Mesenchymal stem cell (in vitro differentiated cells and primary cell): Measurements from ENCODE around the gene TRAF2.

Source experiments
- DNase-seq: peaks from one replicate; pipeline ENCODE4 v3.0.0-alpha.2; 2013
- H2AFZ ChIP-seq: one replicate; pipeline ENCODE4 v1.6.1; 2013; ENCODE audit warnings: low read depth, mild to moderate bottlenecking, control low read depth, inconsistent platforms, low read length, moderate library complexity
- H2AK5ac ChIP-seq: 2 replicates; pipeline ENCODE4 v1.6.1; 2013; ENCODE audit warnings: low read length, moderate library complexity, mild to moderate bottlenecking, inconsistent platforms; ENCODE audit not compliant: severe bottlenecking
- H2BK120ac ChIP-seq: one replicate; pipeline ENCODE4 v1.6.1; 2013; ENCODE audit warnings: low read depth, mild to moderate bottlenecking, inconsistent platforms, low read length, moderate library complexity
- H2BK12ac ChIP-seq, 2 experiments: one replicate each; pipeline ENCODE4 v1.6.1; 2013; ENCODE audit warnings: inconsistent platforms in 2 of 2, low read length in 2 of 2, mild to moderate bottlenecking in 2 of 2, moderate library complexity in 2 of 2, control low read depth in 1 of 2
- H2BK15ac ChIP-seq: one replicate; pipeline ENCODE4 v1.6.1; 2013; ENCODE audit warnings: mild to moderate bottlenecking, low read depth, inconsistent platforms; ENCODE audit not compliant: poor library complexity, severe bottlenecking
- H2BK5ac ChIP-seq: 2 replicates; pipeline ENCODE4 v1.6.1; 2013; ENCODE audit warnings: low read depth, mild to moderate bottlenecking, low read length, control low read depth, inconsistent platforms; ENCODE audit not compliant: poor library complexity, severe bottlenecking
- H3K14ac ChIP-seq, 2 experiments: one replicate each; pipeline ENCODE4 v1.6.1; 2013; ENCODE audit warnings: inconsistent platforms in 2 of 2, low read length in 2 of 2, control low read depth in 1 of 2, mild to moderate bottlenecking in 1 of 2, moderate library complexity in 1 of 2
- H3K18ac ChIP-seq, 2 experiments: one replicate each; pipeline ENCODE4 v1.6.1; 2013; ENCODE audit warnings: inconsistent platforms in 2 of 2, low read length in 2 of 2, control low read depth in 1 of 2, low read depth in 1 of 2, mild to moderate bottlenecking in 1 of 2
- H3K23ac ChIP-seq, 2 experiments: one replicate each; pipeline ENCODE4 v1.6.1; 2013; ENCODE audit warnings: inconsistent platforms in 2 of 2, low read length in 2 of 2, mild to moderate bottlenecking in 2 of 2, moderate library complexity in 2 of 2, control low read depth in 1 of 2
- H3K27ac ChIP-seq: 2 replicates; pipeline ENCODE4 v1.5.1; 2013; ENCODE audit warnings: mild to moderate bottlenecking, moderate library complexity, low read length, control low read depth, inconsistent platforms; ENCODE audit not compliant: poor library complexity, severe bottlenecking
- H3K27me3 ChIP-seq, 2 experiments: 2 replicates each; pipeline versions ENCODE4 v1.6.1 to v1.7.0; 2013; ENCODE audit warnings: low read length in 2 of 2, mild to moderate bottlenecking in 2 of 2, moderate library complexity in 2 of 2, control low read depth in 1 of 2, inconsistent platforms in 1 of 2; ENCODE audit not compliant: control insufficient read depth in 1 of 2, insufficient read depth in 1 of 2
- H3K36me3 ChIP-seq, 2 experiments: 2 replicates each; pipeline versions ENCODE4 v1.6.1 to v1.7.0; 2013; ENCODE audit warnings: low read length in 2 of 2, control low read depth in 1 of 2, inconsistent platforms in 1 of 2, low read depth in 1 of 2, mild to moderate bottlenecking in 1 of 2; ENCODE audit not compliant: insufficient read depth in 2 of 2, control insufficient read depth in 1 of 2
- H3K4ac ChIP-seq, 2 experiments: one replicate each; pipeline ENCODE4 v1.6.1; 2013; ENCODE audit warnings: inconsistent platforms in 2 of 2, low read length in 2 of 2, mild to moderate bottlenecking in 2 of 2, moderate library complexity in 2 of 2, control low read depth in 1 of 2, low read depth in 1 of 2
- H3K4me1 ChIP-seq: 2 replicates; pipeline ENCODE4 v1.6.1; 2013; ENCODE audit warnings: low read depth, low read length, control low read depth; ENCODE audit not compliant: control insufficient read depth, insufficient read depth
- H3K4me2 ChIP-seq: 2 replicates; pipeline ENCODE4 v1.6.1; 2013; ENCODE audit warnings: low read length, mild to moderate bottlenecking, inconsistent platforms; ENCODE audit not compliant: poor library complexity, severe bottlenecking
- H3K4me3 ChIP-seq, 2 experiments: 2 replicates each; pipeline versions ENCODE4 v1.5.1 to v1.7.0; 2013; ENCODE audit warnings: low read length in 2 of 2, mild to moderate bottlenecking in 2 of 2, control low read depth in 1 of 2, low read depth in 1 of 2; ENCODE audit not compliant: insufficient read depth in 1 of 2
- H3K79me1 ChIP-seq: replicated peaks from 2 replicates; pipeline ENCODE4 v1.6.1; 2013; ENCODE audit warnings: mild to moderate bottlenecking, control low read depth, low read length, inconsistent platforms; ENCODE audit not compliant: poor library complexity, severe bottlenecking
- H3K9ac ChIP-seq: 2 replicates; pipeline ENCODE4 v1.7.0; 2013; ENCODE audit warnings: mild to moderate bottlenecking, low read length, moderate library complexity
- H3K9me3 ChIP-seq: 2 replicates; pipeline ENCODE4 v1.7.0; 2013; ENCODE audit warnings: mild to moderate bottlenecking, low read length; ENCODE audit not compliant: control insufficient read depth
- H4K8ac ChIP-seq: one replicate; pipeline ENCODE4 v1.6.1; 2013; ENCODE audit warnings: inconsistent platforms, mild to moderate bottlenecking, low read length, moderate library complexity
- H4K91ac ChIP-seq: one replicate; pipeline ENCODE4 v1.6.1; 2013; ENCODE audit warnings: mild to moderate bottlenecking, low read length, inconsistent platforms
- WGBS: methylation state at CpG from one replicate; pipeline ENCODE4 v1.1.7; 2013; ENCODE audit warnings: mixed read lengths; 5-methylcytosine and 5-hydroxymethylcytosine counted together

TRAF2 gene

GRCh38 chr9:136860529-136860928 is 25.8 kb upstream of the TRAF2 start:
- Histone ChIP-seq H3K4me1 (peaks cover 48% of the 10 kb centered on the region), H3K27ac (no peak overlapping the region), H4K91ac (no peak overlapping the region), H3K9me3 (no peaks in the 10 kb centered on the region), H3K79me1 (peaks cover 35% of the 10 kb centered on the region), H3K14ac (no peak overlapping the region), H4K8ac (no peak overlapping the region), H2AK5ac (no peak overlapping the region), H3K18ac (no peak overlapping the region), H3K36me3 (peaks cover 41 to 78% of the 10 kb centered on the region in 2 experiments), H3K27me3 (no peaks in the 10 kb centered on the region), H2BK15ac (no peak overlapping the region), H2BK5ac (no peak overlapping the region), H3K4me3 (no peak overlapping the region), H3K4ac (no peak overlapping the region), H2AFZ (no peak overlapping the region), H2BK120ac (no peak overlapping the region), H2BK12ac (no peak overlapping the region), H3K4me2 (no peak overlapping the region), H3K23ac (no peak overlapping the region), H3K9ac (no peak overlapping the region)
- 93% methylated on average over 9 of the region's 9 CpGs for WGBS
- no peak for DNase-seq

GRCh38 chr9:136860933-136861873 is 25.1 kb upstream of the TRAF2 start:
- no peak overlapping the region for H3K4me2 ChIP-seq
- no peaks in the 10 kb centered on the region for H3K9me3 ChIP-seq
- no peaks in the 10 kb centered on the region for H3K27me3 ChIP-seq
- H3K36me3 ChIP-seq: peaks cover 41 to 78% of the 10 kb centered on the region in 2 experiments
- H3K79me1 ChIP-seq: peaks cover 35% of the 10 kb centered on the region
- H3K27ac ChIP-seq: no peak overlapping the region
- peaks cover 42% of the 10 kb centered on the region for H3K4me1 ChIP-seq
- H3K23ac ChIP-seq: no peak overlapping the region
- no peak overlapping the region for H2BK15ac ChIP-seq
- no peak overlapping the region for H3K18ac ChIP-seq
- H3K9ac ChIP-seq: no peak overlapping the region
- WGBS: 98% methylated on average over 22 of the region's 22 CpGs
- no peak overlapping the region for H4K8ac ChIP-seq
- H2BK120ac ChIP-seq: no peak overlapping the region
- no peak overlapping the region for H2AK5ac ChIP-seq
- H2BK5ac ChIP-seq: no peak overlapping the region
- H2BK12ac ChIP-seq: no peak overlapping the region
- no peak for DNase-seq
- no peak overlapping the region for H2AFZ ChIP-seq
- H4K91ac ChIP-seq: peak overlapping the region; percentile 15
- H3K14ac ChIP-seq: no peak overlapping the region
- no peak overlapping the region for H3K4ac ChIP-seq
- H3K4me3 ChIP-seq: no peak overlapping the region

GRCh38 chr9:136861874-136862457 is 24.4 kb upstream of the TRAF2 start:
- Histone ChIP-seq H4K8ac (no peak overlapping the region), H3K4me3 (no peak overlapping the region), H4K91ac (no peak overlapping the region), H3K4ac (no peak overlapping the region), H3K9ac (no peak overlapping the region), H3K9me3 (no peaks in the 10 kb centered on the region), H3K23ac (no peak overlapping the region), H2BK12ac (no peak overlapping the region), H3K27me3 (no peaks in the 10 kb centered on the region), H3K4me1 (peaks cover 35% of the 10 kb centered on the region), H3K36me3 (peaks cover 41 to 73% of the 10 kb centered on the region in 2 experiments), H3K14ac (no peak overlapping the region), H3K4me2 (no peak overlapping the region), H3K27ac (no peak overlapping the region), H2AK5ac (no peak overlapping the region), H2BK120ac (no peak overlapping the region), H2AFZ (no peak overlapping the region), H3K18ac (no peak overlapping the region), H2BK5ac (no peak overlapping the region), H2BK15ac (no peak overlapping the region), H3K79me1 (peaks cover 33% of the 10 kb centered on the region)
- no peak for DNase-seq
- WGBS: 93% methylated on average over 26 of the region's 26 CpGs

GRCh38 chr9:136862849-136863622 is 23.3 kb upstream of the TRAF2 start:
- peak overlapping the region; percentile 12 for H4K8ac ChIP-seq
- peaks cover 28% of the 10 kb centered on the region for H3K4me1 ChIP-seq
- H2BK12ac ChIP-seq: no peak overlapping the region
- no peak overlapping the region for H3K4ac ChIP-seq
- no peaks in the 10 kb centered on the region for H3K9me3 ChIP-seq
- no peak overlapping the region for H3K18ac ChIP-seq
- no peak overlapping the region for H2AK5ac ChIP-seq
- no peak overlapping the region for H4K91ac ChIP-seq
- H2AFZ ChIP-seq: no peak overlapping the region
- 97% methylated on average over 31 of the region's 31 CpGs for WGBS
- no peaks in the 10 kb centered on the region for H3K27me3 ChIP-seq
- H3K4me2 ChIP-seq: no peak overlapping the region
- H3K14ac ChIP-seq: no peak overlapping the region
- no peak overlapping the region for H2BK15ac ChIP-seq
- H3K79me1 ChIP-seq: peaks cover 37% of the 10 kb centered on the region
- no peak overlapping the region for H2BK5ac ChIP-seq
- no peak overlapping the region for H3K27ac ChIP-seq
- peaks cover 47 to 63% of the 10 kb centered on the region in 2 experiments for H3K36me3 ChIP-seq
- no peak for DNase-seq
- H3K23ac ChIP-seq: no peak overlapping the region
- no peak overlapping the region for H3K9ac ChIP-seq
- H3K4me3 ChIP-seq: no peak overlapping the region
- H2BK120ac ChIP-seq: no peak overlapping the region
